ENCODE data around the gene SLC19A1.

Gene SLC19A1

DNA sequence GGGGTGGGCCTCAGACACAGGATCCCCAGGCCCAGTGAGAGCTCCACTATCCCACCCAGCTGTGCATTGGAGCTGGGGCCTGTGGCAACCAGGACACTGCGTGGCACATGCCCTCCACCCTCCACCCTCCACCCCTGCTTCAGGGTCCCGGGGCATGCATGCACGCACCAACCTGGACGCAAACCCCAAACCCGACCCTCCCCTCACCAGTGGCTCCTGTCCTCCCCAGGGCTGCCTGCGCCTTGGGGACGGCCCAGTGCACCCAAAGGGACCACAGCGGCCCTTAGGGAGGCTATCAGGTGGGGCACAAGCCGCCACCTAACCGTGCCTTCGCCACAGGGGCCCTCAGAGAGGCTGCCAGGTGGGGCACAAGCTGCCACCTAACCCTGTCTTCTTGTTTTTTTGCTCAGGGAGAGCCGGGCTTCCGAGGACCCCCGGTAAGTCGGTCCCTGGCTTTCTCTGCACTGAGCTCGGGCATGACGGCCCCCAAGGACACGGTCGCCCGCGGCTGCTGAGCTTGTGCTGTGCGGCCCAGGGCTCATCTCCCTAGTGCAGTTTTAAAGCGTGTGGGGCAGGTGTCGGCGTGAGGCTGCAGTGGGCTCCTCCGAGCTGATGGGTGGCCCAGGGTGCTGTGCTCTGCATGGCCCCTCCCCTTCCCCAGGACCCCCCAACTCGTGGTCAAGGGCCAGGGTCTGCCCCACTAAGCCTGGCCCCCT, 47.9 kb downstream of the SLC19A1 start:
- Histone ChIP-seq H3K27ac (replicated peaks) (no peak overlapping the region), H3K27me3 (ENCODE audit: insufficient read depth, poor library complexity, severe bottlenecking) (no peaks in the 10 kb centered on the region)
- TF ChIP-seq POLR2AphosphoS5 (IDR thresholded peaks at IDR 0.05; ENCODE audit: low read depth) (no peak), GABPA (IDR thresholded peaks at IDR 0.05; ENCODE audit: low read depth) (no peak), SPI1 (IDR thresholded peaks at IDR 0.05; ENCODE audit: borderline replicate concordance, low read depth) (no peak)
- TF ChIP-seq, protein P1, sequence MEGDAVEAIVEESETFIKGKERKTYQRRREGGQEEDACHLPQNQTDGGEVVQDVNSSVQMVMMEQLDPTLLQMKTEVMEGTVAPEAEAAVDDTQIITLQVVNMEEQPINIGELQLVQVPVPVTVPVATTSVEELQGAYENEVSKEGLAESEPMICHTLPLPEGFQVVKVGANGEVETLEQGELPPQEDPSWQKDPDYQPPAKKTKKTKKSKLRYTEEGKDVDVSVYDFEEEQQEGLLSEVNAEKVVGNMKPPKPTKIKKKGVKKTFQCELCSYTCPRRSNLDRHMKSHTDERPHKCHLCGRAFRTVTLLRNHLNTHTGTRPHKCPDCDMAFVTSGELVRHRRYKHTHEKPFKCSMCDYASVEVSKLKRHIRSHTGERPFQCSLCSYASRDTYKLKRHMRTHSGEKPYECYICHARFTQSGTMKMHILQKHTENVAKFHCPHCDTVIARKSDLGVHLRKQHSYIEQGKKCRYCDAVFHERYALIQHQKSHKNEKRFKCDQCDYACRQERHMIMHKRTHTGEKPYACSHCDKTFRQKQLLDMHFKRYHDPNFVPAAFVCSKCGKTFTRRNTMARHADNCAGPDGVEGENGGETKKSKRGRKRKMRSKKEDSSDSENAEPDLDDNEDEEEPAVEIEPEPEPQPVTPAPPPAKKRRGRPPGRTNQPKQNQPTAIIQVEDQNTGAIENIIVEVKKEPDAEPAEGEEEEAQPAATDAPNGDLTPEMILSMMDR (IDR thresholded peaks at IDR 0.05; ENCODE audit: insufficient read depth, low read length), result no peak
- TF ChIP-seq, protein P2, sequence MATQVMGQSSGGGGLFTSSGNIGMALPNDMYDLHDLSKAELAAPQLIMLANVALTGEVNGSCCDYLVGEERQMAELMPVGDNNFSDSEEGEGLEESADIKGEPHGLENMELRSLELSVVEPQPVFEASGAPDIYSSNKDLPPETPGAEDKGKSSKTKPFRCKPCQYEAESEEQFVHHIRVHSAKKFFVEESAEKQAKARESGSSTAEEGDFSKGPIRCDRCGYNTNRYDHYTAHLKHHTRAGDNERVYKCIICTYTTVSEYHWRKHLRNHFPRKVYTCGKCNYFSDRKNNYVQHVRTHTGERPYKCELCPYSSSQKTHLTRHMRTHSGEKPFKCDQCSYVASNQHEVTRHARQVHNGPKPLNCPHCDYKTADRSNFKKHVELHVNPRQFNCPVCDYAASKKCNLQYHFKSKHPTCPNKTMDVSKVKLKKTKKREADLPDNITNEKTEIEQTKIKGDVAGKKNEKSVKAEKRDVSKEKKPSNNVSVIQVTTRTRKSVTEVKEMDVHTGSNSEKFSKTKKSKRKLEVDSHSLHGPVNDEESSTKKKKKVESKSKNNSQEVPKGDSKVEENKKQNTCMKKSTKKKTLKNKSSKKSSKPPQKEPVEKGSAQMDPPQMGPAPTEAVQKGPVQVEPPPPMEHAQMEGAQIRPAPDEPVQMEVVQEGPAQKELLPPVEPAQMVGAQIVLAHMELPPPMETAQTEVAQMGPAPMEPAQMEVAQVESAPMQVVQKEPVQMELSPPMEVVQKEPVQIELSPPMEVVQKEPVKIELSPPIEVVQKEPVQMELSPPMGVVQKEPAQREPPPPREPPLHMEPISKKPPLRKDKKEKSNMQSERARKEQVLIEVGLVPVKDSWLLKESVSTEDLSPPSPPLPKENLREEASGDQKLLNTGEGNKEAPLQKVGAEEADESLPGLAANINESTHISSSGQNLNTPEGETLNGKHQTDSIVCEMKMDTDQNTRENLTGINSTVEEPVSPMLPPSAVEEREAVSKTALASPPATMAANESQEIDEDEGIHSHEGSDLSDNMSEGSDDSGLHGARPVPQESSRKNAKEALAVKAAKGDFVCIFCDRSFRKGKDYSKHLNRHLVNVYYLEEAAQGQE (IDR thresholded peaks at IDR 0.05; ENCODE audit: insufficient replicate concordance, low read depth), result no peak

DNA sequence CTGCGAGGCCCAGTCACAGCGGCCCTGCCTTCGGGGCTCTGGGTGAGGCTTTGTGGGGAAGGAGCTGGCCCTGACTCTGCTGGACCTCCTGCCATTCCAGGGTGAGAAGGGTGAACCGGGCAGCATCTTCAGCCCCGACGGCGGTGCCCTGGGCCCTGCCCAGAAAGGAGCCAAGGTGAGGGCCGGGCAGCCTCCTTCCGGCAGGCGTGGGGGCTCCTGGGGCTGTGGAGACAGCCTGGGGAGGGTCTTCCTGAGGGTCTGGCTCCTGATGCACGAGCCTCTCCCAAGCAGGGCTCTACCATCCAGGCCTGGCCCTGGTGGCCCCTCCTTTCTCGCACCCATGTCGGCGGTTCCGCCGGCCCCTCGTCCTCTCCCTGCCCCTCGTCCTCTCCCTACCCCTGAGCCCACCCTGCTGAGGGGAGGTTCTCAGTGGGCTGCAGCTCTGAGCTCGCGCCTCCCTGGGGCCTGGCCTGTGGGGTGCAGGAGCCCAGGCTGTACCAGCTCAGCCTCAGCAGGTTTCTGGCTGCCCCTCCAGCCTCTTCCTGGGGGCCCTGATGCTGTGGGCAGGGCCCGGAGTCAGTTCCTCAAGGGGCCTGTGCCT, 48.7 kb downstream of the SLC19A1 start:
- no peak overlapping the region for H3K27ac ChIP-seq (replicated peaks)
- no peaks in the 10 kb centered on the region for H3K27me3 ChIP-seq (ENCODE audit: insufficient read depth, poor library complexity, severe bottlenecking)
- TF ChIP-seq, protein P2 (IDR thresholded peaks at IDR 0.05; ENCODE audit: insufficient replicate concordance, low read depth), result no peak
- TF ChIP-seq POLR2AphosphoS5 (IDR thresholded peaks at IDR 0.05; ENCODE audit: low read depth) (no peak), GABPA (IDR thresholded peaks at IDR 0.05; ENCODE audit: low read depth) (no peak), SPI1 (IDR thresholded peaks at IDR 0.05; ENCODE audit: borderline replicate concordance, low read depth) (no peak)
- TF ChIP-seq, protein P1 (IDR thresholded peaks at IDR 0.05; ENCODE audit: insufficient read depth, low read length), result no peak
- no peak for DNase-seq (ENCODE audit: low read depth in 1 of 2, low spot score in 1 of 2)
- H3K4me3 ChIP-seq (replicated peaks; ENCODE audit: insufficient read depth, low read length), result no peak overlapping the region

More for the DNA sequence above, 47.9 kb downstream of the SLC19A1 start:
- DNase-seq (ENCODE audit: low read depth in 1 of 2, low spot score in 1 of 2), result no peak
- no peak overlapping the region for H3K4me3 ChIP-seq (replicated peaks; ENCODE audit: insufficient read depth, low read length)

DNA sequence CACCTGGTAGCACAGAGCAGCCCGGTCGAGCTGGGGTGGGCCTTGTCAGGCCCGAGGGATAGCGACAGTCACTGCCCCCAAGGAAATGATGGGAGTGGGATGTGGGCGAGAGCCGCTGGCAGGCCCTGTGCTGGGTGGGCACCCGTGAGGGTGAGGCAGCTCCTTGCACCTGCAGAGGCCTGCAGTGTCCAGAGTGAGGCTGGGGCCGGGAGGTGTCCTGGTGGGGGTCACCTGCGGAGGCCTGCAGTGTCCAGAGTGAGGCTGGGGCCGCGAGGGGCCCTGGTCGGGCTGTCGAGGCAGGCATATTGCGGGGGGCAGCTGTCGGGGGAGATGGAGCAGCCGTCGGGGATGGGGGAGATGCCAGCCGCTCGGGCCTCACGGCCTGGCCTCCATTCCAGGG, 49.5 kb downstream of the SLC19A1 start:
- no peak for DNase-seq (ENCODE audit: low read depth in 1 of 2, low spot score in 1 of 2)
- no peak overlapping the region for H3K27ac ChIP-seq (replicated peaks)
- H3K27me3 ChIP-seq (ENCODE audit: insufficient read depth, poor library complexity, severe bottlenecking), result no peaks in the 10 kb centered on the region
- no peak overlapping the region for H3K4me3 ChIP-seq (replicated peaks; ENCODE audit: insufficient read depth, low read length)
- no peak for TF ChIP-seq SPI1 (IDR thresholded peaks at IDR 0.05; ENCODE audit: borderline replicate concordance, low read depth)
- TF ChIP-seq GABPA (IDR thresholded peaks at IDR 0.05; ENCODE audit: low read depth), result no peak

DNA sequence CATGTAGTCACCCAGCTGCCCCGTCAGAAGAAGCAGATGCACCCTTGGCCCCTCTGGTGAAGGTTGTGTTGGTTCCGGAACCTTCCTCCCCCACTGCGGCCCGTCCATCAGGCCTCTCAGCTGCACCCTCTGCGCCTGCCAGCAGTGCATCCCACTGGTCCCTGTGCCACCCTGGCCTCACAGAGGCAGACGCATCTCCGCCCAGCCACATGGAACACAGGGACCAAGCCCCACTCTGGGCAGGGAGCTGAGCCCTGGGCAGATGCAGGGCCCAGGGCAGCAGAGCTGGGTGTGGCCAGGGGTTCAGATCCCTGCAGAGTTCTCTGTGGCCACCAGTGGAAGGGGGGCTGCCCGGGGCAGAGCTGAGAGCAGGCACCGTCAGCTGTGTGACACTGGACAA, 50.6 kb downstream of the SLC19A1 start:
- Histone ChIP-seq H3K27ac (replicated peaks) (no peak overlapping the region), H3K4me3 (replicated peaks; ENCODE audit: insufficient read depth, low read length) (no peak overlapping the region), H3K27me3 (ENCODE audit: insufficient read depth, poor library complexity, severe bottlenecking) (no peaks in the 10 kb centered on the region)
- DNase-seq (ENCODE audit: low read depth in 1 of 2, low spot score in 1 of 2), result no peak
- TF ChIP-seq POLR2AphosphoS5 (IDR thresholded peaks at IDR 0.05; ENCODE audit: low read depth), result no peak
- TF ChIP-seq GABPA (IDR thresholded peaks at IDR 0.05; ENCODE audit: low read depth), result no peak
- TF ChIP-seq SPI1 (IDR thresholded peaks at IDR 0.05; ENCODE audit: borderline replicate concordance, low read depth), result no peak
- TF ChIP-seq, protein P2 (IDR thresholded peaks at IDR 0.05; ENCODE audit: insufficient replicate concordance, low read depth), result no peak
- TF ChIP-seq, protein P1 (IDR thresholded peaks at IDR 0.05; ENCODE audit: insufficient read depth, low read length), result no peak

Data from HL-60 (cell line).